Measurements from ENCODE around the gene SRSF1.
A peak's percentile ranks its signal among the peaks of the same experiment; 100 is the strongest.
"Not testable (repeated sequence)": the region's sequence is repeated elsewhere in the genome, so short reads cannot be mapped to it uniquely, and the experiment has no call there.

SRSF1 gene

GRCh38 chr17:57988301-57989250 lies 18.5 kb downstream of the SRSF1 start:
- peak; percentile 80 for DNase-seq

DNA sequence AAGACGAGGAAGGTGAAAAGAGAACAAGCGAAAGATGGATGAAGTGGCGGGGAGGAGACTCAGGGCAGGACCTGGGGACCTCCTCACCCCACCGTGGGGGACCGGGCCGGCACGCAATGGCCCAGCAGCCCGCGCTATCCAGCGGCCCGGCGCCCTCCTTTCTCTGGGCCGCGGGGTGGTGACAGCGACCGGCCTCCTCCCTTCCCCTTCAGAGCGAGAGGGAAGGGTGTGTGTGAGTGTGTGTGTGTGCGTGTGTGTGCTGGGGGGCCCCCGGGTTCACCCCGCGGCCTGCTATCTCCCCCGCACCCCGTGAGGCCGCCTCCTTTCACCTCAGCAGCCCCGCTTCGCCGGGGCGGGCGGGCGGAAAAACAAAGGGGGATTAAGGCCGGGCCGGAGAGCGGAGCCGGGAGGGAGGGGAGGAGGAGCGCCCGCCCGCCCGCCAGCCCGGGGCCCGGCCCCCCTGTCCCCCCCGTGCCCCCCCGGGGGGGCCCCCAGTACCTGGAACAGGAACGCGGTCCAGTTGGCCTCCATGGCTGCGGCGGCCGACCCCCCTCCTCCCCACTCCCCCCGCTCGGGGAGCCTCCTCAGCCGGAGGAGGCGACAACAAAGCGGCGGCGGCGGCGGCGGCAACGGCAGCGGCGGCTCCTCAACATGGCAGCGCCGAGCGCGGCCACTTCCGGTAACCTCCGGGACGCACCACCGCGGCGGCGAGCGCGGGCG lies 19.3 kb downstream of the SRSF1 start, which contains the start of gene VEZF1:
Gene VEZF1 (minus strand): TSS at position 674 of the 720 bp plus-strand sequence. CDS start 143 bp downstream, at position 531.
- DNase-seq, result peak; percentile 83

DNA sequence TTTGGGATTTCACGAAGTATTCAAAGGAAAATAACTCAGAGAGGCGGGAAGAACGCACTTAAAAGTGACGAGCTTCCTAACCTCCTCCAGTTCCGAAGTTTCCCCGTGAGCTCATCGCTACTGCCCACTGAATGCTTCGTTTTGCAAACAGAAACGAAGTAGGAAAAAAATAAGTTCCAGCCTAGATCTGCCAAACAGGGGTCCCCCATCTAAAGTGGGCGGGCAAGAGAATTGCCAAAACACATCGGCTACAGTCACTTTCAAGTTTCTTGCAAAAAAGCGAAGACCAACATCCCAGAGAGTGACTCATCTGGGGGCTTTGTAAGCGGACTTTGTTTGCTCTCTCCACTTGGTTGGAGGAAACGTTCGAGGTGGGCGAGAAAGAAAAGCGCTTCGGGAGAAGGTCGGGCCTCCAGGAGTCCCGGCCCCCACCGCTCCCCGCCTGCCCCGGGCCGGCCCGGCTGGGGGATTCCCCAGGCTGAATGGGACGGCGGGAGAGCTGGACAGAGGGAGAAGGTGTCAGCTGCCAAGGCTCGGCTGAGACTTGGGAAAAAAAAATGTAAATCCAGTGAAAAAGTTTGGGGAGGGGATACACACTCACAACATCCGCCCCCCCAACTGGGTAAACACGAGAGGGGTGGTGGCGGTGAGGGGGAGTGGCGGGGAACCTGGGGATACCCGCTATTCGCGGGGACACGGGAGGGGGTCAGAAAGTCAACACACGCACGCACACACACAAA lies 20.0 kb downstream of the SRSF1 start:
- no peak for DNase-seq

GRCh38 chr17:57985675-57985974 lies 21.4 kb downstream of the SRSF1 start:
- DNase-seq, result no peak

DNA sequence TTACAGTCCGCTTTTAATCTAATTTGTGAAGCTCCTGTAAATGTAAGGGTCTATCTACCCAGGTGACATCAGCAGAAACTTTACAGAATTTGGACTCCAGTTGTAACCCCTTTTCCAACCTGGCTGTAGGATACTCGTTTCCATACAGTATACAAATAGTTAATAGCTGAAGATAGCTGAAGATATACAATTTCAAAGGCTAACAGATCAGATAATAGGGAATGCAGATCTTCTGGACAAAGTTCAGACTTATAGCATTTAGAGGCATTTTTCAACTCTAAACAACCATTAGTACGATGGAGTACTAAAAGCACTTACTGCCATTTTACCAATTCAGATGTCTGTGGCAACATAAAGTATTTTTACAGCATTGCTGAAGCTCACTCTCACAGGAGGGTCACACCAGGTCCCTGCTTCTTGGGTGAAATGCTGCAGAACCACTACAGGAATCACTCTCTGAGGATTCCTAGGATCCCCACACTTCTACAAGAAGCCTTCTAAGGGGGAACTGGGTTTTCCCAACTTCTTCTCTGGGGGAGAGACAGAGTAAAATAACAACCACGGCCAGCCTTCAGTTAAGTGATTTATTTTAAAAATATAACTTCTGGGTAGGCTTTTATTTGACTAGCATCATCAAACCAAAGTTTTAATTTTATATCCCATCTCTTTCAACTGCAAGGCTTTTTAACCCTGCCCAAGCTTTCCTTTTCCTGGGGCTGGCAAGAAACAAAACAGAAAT lies 21.9 kb downstream of the SRSF1 start:
- DNase-seq, result no peak

DNA sequence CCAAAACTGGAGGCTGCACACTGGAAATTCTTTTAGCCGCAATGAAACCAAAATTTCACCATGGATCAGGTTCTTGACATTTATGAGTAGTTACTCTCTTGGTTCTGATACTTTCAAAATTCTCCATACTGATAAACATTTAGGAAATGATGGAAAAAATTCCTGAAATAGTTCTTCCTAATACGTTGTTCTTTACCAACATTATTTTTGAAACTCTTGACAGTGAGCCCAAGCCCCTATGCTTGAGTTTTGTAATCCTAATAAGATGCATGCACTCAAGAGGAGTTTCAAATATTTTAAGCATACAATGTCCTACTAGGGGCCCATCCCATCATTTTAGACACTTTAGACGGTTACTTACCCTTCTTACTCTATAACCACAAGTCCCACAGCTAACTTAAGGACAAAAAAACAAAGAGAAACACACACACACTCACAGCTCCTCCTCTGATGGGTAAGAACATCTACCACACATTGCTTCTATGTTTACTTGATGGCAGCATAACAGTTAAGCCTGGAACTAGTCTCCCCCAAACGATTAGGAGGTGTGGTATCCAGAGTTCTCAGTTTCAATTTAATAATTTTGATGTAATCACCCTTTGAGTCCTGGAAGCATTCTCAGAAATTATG lies 22.7 kb downstream of the SRSF1 start:
- DNase-seq, result no peak

DNA sequence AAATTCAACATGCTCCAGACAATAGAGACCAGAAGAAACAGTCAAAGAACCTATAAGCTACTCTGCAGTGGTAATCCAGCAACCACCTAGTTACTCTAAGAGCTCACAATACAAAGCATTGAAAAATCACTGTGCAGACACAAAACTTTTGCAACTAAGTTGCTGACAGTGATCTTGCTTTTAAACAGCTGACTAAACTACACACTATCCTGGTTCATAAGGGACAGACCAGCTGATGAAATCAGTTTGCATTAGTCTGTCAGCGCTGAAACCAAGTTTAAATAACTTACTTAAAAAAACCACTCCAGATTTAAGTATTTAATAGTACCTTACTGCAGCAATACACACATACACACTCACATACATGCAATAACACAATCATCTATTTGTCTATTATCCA lies 23.6 kb downstream of the SRSF1 start:
- no peak for DNase-seq

DNA sequence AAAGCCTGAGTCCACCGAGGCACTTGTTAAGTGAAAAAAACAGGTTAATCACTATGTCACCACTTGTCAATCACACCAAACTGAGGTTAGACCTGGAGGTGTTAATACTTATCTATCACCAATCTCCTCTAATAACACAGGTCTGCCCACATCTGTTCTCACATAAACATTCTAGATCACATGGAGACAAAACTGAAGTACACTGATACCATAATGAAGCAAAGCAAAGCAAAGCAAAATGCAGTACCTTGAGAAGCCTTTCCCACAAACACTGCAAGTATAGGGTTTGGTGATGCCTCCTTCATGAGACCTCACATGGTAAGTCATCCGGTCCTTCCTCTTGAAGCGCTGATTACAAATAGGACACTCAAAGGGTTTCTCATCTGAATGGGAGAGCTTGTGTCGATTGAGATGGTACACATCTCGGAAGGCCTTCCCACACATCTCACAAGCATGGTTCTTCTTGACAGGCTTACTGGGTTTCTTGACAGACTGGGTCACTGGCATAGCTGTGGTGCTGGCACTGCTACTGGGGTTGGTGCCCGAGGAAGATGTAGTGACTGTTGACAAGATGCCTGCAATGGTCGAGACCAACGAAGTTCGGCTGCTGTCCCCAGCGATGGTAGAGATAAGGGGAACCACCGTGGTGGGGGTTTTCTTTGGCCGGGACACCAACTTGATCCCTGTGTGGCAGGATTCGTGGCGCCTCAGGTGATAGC lies 24.4 kb downstream of the SRSF1 start:
- no peak for DNase-seq

- peak; percentile 43 for DNase-seq
Observed at GRCh38 chr17:57980522-57980921, 26.5 kb downstream of the SRSF1 start.

GRCh38 chr17:57979076-57979475 lies 28.0 kb downstream of the SRSF1 start:
- no peak for DNase-seq

DNA sequence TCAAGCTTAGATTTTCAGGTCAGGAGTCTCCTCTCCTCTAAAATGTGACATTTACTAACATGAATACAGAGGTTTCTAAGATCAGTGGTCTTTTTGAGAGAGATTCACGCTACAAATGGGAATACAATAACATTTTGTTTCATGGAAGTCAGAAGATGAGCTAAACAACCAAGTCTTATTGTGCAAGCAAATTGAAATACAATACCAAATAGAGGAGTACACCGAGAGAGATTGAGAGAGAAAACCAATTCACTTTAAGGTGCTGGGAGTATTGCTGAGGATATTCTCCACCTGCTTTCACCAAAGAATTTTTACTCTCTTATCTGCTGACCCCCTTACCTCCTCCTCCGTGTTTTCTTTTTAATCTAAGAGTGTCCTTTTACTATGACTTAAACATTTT lies 30.5 kb downstream of the SRSF1 start:
- DNase-seq, result no peak

DNA sequence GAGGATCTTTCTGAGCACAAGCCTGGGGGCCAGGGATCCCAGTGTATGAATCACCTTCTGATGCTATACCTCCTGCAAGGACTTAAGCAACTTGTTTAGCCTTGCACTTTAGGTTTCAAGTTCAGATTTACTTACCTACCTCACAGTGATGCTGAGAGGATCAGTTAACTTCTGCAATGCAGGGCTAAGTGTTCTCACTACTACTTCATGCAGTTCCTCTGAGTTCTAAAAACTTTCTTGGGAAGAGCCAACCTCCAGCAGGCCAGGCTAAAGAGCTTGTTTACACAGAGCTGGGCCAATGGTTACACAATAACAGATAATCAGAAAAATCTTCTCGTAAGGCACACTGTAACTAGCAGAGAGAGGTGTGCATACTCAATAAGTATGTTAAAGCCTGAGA lies 32.0 kb downstream of the SRSF1 start:
- no peak for DNase-seq

DNA sequence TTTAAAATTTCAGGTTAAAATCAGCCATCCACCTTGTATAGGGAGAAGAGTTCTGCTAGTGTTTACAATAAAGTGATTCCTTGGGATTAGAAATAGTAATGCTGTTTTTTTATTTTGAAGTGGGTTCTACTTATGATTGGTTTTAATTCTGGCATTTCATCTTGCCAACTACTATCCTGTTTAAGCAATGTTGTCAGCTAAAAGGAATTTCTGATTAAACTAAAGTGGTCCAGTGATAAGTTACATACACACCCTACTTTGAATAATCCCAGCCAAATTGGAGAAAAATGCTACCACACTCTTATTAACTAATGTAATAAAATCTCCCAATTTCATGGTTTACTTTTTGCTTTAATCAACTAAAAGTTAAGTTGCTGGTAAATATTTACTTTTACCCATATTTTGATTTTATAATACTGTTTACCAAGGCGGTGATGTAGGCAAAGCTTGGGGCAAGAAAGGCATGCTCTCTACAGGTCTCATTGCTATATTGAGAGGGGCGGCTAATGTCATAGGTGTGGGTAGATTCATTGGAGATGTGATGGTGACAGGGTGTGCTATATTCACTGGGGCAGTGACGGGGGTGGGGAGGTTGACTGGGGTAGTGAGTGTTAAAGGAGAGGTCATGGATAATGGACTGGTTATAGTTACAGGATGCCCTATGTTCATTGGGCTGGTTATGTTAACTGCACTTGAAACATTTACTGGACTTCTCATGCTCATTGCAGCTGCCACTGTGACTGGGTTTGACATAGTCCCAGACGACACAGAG lies 32.8 kb downstream of the SRSF1 start:
- not testable (repeated sequence) for DNase-seq

DNA sequence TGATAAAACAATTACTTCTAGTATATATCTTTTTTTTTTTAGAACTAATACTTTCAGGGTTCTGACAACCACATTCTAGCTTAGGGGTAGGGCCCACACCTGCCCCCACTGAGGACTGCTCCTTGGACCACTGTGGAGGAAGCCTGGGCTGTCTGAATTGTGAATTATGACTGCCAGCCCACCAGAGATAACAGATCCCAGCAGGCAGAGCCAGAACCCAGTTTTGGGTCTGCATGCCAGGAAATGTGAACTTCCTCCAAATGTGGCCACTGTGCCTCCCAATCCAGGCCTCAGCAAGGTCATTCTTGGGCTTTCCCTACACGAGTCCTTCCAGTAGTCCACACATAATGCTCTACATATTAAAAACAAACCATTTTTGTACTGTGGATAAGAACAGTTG lies 34.9 kb downstream of the SRSF1 start:
- DNase-seq, result no peak

DNA sequence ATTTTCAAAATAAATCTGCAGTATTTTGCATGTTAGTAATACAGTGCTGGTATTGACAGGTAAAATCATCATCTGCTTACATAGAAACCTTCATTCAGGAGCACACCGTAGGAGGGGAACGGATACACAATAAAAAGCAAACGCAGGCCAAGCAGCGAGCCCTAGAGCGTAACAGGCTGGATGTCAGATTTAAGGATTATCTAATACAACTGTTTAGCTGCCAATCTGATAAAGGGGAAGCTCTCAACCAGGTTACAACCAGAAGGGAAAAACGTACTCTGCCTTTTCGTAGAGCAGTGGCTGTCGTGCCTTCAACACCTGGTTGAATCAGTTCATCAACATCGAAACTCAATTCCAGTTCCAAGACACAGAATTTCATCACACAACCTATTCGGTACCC lies 35.5 kb downstream of the SRSF1 start:
- DNase-seq, result no peak

GRCh38 chr17:57970710-57971109 lies 36.3 kb downstream of the SRSF1 start:
- no peak for DNase-seq

GRCh38 chr17:57968456-57968855 lies 38.6 kb downstream of the SRSF1 start:
- no peak for DNase-seq

- DNase-seq, result no peak
Observed at GRCh38 chr17:57966875-57967274, 40.2 kb downstream of the SRSF1 start.

GRCh38 chr17:57966246-57966645 lies 40.8 kb downstream of the SRSF1 start:
- DNase-seq, result no peak

DNA sequence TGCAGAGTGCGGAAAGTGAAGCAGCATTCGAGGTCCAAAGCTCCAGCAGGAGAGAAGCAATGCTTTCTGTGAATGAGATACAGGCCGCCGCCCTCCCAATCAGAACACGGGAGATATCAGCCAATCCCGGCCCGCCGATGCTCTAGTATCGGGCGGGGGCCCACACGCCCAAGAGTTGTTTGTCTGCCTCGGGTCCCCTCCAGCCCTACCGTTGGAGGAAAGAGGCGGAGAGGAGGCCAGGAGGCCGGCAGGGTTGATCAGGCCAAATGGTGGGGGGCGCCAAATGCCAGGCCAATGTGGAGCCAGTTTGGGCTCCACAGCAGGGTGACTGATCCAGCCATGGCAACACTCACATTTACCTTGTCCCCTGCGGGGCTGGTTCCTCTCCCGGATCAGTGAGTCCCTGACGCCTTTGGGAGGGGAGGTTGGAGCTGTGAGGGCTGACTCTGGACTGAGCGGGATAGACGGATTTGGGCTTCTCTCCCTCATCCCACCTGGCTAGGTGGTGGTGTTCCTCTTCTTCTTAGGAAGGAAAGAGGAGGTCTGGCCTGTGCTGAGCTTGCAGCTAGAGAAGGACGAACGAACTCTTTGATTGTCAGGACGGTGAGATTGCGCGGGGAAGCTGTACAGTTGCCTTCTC lies 41.4 kb downstream of the SRSF1 start:
- no peak for DNase-seq

Data from NCI-H510A (cell line).